GM19468 (cell line): ENCODE measurements around the gene AAMP.

Experiments
- ATAC-seq: cut with Tn5 transposase; IDR thresholded peaks from one replicate; pipeline ENCODE4 v1.9.1; 2021; ENCODE audit warnings: mild to moderate bottlenecking, moderate library complexity, moderate number of reproducible peaks; ENCODE audit not compliant: unreplicated experiment; ENCODE audit errors: extremely low read depth

The AAMP gene

GRCh38 chr2:218261423-218262236 is 8.3 kb downstream of the AAMP start:
- no peak for ATAC-seq

- ATAC-seq: no peak
Measured at GRCh38 chr2:218260742-218261422, 9.1 kb downstream of the AAMP start, which contains the start of gene GPBAR1. Gene GPBAR1, plus strand, starts transcription at chr2:218261015. Its CDS starts 1,710 bp downstream, at chr2:218262725.

GRCh38 chr2:218260166-218260565 is 9.8 kb downstream of the AAMP start:
- no peak for ATAC-seq

GRCh38 chr2:218259099-218259961 is 10.6 kb downstream of the AAMP start:
- ATAC-seq: no peak

DNA sequence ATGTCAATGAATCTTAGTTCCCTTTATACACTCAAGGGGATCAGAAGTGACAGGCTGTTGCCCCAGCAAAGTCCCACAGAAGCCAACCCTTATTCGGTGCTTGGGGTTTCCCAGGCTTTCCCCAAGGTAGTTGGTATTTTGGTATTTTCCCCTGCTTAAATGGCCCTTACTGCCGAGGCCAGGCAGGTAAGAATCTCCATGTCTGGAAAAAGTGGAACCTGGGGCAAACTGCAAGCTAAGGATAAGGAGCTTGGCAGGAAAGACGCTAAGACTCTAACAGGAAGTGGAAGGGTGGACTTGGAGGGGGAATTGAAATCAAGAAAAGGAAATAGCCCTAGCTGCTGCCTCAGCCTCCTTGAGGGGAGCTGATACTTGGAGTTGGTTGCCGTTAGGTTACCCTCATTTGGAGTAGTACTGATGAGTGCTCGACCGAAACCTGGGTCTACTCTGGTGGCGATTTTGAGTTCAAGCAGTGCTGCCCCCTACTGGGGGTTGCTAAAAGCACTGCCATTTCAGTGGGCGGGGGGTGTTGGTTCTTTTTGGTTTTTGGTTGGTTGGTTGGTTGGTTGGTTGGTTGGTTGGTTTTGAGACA is 12.5 kb downstream of the AAMP start:
- ATAC-seq: peak; percentile 74

DNA sequence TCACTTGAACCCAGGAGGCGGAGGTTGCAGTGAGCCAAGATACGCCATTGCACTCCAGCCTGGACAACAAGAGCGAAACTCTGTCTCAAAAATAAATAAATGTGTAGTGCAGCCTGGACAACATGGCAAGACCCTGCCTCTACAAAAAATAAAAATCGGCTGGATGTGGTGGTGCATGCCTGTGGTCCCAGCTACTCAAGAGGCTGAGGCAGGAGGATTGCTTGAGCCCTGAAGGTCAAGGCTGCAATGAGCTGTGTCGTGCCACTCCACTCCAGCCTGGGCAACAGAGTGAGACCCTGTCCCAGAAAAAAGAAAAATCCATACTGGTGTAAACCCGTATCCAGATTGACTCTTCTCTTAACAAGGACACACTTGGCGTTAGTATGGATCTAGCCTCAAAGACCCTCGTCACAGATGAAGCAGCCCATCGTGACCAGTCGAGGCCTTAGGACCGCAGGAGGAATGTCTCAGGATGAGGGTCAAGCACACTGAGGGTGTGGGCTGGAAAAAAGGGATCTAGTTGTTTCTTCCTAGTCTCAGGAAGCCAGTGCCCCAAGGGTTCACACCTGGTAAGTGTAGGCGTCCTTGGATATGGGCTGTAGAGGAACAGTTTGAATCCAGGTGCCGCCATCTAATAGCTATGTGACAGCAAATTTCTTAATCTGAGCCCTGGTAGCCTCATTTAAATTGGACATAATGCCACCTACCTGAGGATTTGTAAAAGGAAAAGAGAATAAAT is 13.2 kb downstream of the AAMP start:
- ATAC-seq: no peak

GRCh38 chr2:218255446-218255845 is 14.5 kb downstream of the AAMP start:
- no peak for ATAC-seq

GRCh38 chr2:218253232-218253625 is 16.7 kb downstream of the AAMP start:
- ATAC-seq: no peak

GRCh38 chr2:218252509-218253231 is 17.3 kb downstream of the AAMP start:
- no peak for ATAC-seq

DNA sequence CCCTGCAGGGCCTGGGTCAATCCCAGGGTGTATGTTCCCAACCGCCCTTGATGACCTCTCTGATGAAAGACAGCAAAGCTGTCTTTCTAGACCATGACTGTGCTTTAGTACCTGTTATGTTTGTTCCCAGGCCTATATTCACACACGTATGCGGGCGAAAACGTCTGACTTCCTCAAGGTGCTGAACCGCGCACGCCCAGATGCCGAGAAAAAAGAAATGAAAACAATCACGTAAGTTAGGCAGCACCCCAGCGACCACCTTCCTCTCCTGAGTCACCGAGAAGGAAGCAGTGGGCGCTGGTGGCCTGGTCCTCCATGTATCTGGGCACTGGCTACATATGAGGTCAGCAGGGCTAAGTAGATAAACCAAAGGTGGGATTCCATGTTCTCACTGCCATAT is 20.2 kb downstream of the AAMP start:
- ATAC-seq: no peak

- ATAC-seq: no peak
Measured at GRCh38 chr2:218245214-218245613, 24.7 kb downstream of the AAMP start.

- ATAC-seq: no peak
Measured at GRCh38 chr2:218244665-218245064, 25.3 kb downstream of the AAMP start.

- ATAC-seq: no peak
Measured at GRCh38 chr2:218244204-218244603, 25.7 kb downstream of the AAMP start.

DNA sequence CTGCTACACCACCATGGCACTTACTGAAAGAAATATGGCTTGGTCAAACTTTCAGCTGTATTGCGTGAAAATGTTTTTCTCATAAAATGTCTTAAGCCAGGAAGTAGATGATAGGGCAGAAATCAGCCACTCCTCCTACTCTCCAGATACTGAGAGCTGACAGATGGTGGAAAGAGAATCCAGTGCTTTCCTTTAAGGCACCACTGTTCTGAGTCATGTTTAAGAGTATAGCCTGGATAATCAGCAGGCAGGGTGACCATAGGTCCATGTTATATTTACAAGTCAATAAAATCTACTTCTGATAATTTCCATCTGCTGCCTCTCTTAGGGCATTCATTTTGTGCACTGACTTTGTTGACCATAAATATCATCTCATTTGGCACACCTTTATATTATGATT is 31.1 kb downstream of the AAMP start:
- ATAC-seq: no peak

DNA sequence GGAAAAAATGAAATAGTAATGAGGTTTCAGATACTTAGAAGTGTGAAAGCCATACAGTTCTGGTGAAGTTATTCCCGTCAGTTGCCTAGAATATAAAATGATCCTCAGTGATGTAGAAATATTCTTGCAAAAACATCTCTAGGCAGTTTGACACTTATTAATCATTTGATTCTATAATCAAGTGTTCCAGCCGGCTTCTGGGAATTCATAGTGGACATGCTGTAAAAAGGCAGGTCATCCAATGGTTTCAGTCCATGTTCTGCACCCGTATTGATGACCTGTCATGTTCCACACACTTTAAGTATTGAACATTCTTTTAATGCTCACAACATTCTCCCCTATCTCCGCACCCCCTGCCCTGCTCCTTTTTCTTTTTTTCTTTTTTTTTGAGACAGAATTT is 33.1 kb downstream of the AAMP start:
- no peak for ATAC-seq

GRCh38 chr2:218235017-218235416 is 34.9 kb downstream of the AAMP start:
- ATAC-seq: no peak

- ATAC-seq: no peak
Measured at GRCh38 chr2:218234521-218234920, 35.4 kb downstream of the AAMP start.

GRCh38 chr2:218233543-218233942 is 36.4 kb downstream of the AAMP start:
- no peak for ATAC-seq

- no peak for ATAC-seq
Measured at GRCh38 chr2:218230882-218231281, 39.1 kb downstream of the AAMP start.
